B cell (primary cell): ENCODE measurements around the gene CLEC7A. TPM values are rescaled to one million over a fixed set of nuclear protein-coding genes. Genes with fewer than 3 reads are reported as not detected.

Source experiments
- ATAC-seq: fragments of 200-7000 bp; cut with Tn5 transposase; one replicate; pipeline ENCODE4 v1.10.0; 2021; ENCODE audit warnings: low read depth, mild to moderate bottlenecking, moderate number of reproducible peaks, moderate library complexity
- CTCF ChIA-PET: fragments of 350-600 bp; sonication (Branson Sonifier 250); formaldehyde crosslinking; loops from one replicate; lab custom pipeline; 2021; ENCODE audit warnings: antibody characterized with exemption, inconsistent platforms; lab: Charles Lee
- POLR2A ChIA-PET: fragments of 350-600 bp; sonication (Branson Sonifier 250); formaldehyde crosslinking; loops from one replicate; lab custom pipeline; 2021; ENCODE audit warnings: antibody characterized with exemption; lab: Charles Lee
- DNase-seq: peaks from one replicate; pipeline ENCODE4 v3.0.0; 2013
- H2AFZ ChIP-seq: 2 replicates; pipeline ENCODE4 v1.6.1; 2012; ENCODE audit warnings: mild to moderate bottlenecking, low read depth, low read length; ENCODE audit not compliant: insufficient read depth, poor library complexity, severe bottlenecking
- H3K27ac ChIP-seq, 2 donors: 1 replicate in 1 of 2; 2 replicates in 1 of 2; pipeline ENCODE4 v1.5.1; 2012 to 2013; ENCODE audit warnings: low read length in 2 of 2, mild to moderate bottlenecking in 2 of 2, moderate library complexity in 1 of 2
- H3K27me3 ChIP-seq, 4 experiments: fragments of 200-600 bp in 1 of 4; sonication (generic) in 1 of 4; replicated peaks in 1 of 4; 1 replicate in 2 of 4; 2 replicates in 2 of 4; pipeline versions ENCODE4 v1.6.1 to v1.7.0; 2013 to 2016; ENCODE audit warnings: low read length in 3 of 4, mild to moderate bottlenecking in 2 of 4, mixed read lengths in 1 of 4, moderate library complexity in 1 of 4; ENCODE audit not compliant: insufficient read depth in 4 of 4, control insufficient read depth in 3 of 4; ENCODE audit errors: control extremely low read depth in 1 of 4
- H3K36me3 ChIP-seq, 2 experiments: replicated peaks in 1 of 2; 1 replicate in 1 of 2; 2 replicates in 1 of 2; pipeline versions ENCODE4 v1.6.1 to v1.7.1; 2013; ENCODE audit warnings: low read length in 1 of 2; ENCODE audit not compliant: insufficient read depth in 2 of 2, control insufficient read depth in 1 of 2; ENCODE audit errors: control extremely low read depth in 1 of 2, extremely low read depth in 1 of 2
- H3K4me1 ChIP-seq, 2 donors: fragments of 200-600 bp in 1 of 2; sonication (generic) in 1 of 2; 1 replicate in 1 of 2; 2 replicates in 1 of 2; pipeline versions ENCODE4 v1.5.1 to v1.6.1; 2013 to 2017; ENCODE audit warnings: low read length in 2 of 2; ENCODE audit not compliant: control insufficient read depth in 2 of 2, insufficient read depth in 2 of 2
- H3K4me2 ChIP-seq: replicated peaks from 2 replicates; pipeline ENCODE3; 2012; ENCODE audit warnings: mild to moderate bottlenecking, low read depth, low read length; ENCODE audit not compliant: poor library complexity, severe bottlenecking
- H3K4me3 ChIP-seq, 5 experiments: fragments of 200-600 bp in 1 of 5; sonication (generic) in 1 of 5; 1 replicate in 3 of 5; 2 replicates in 2 of 5; pipeline versions ENCODE4 v1.5.1 to v1.7.0; 2011 to 2016; ENCODE audit warnings: low read length in 4 of 5, mild to moderate bottlenecking in 4 of 5, low read depth in 2 of 5, control low read depth in 1 of 5, moderate library complexity in 1 of 5; ENCODE audit not compliant: insufficient read depth in 1 of 5; ENCODE audit errors: control extremely low read depth in 1 of 5, extremely low read depth in 1 of 5
- H3K79me2 ChIP-seq: fragments of 200-600 bp; sonication (generic); one replicate; pipeline ENCODE4 v1.6.0; 2016; ENCODE audit warnings: low read length; ENCODE audit not compliant: control insufficient read depth, insufficient read depth
- H3K9ac ChIP-seq: fragments of 200-600 bp; sonication (generic); 2 replicates; pipeline ENCODE4 v1.6.1; 2017; ENCODE audit warnings: mild to moderate bottlenecking, low read length, moderate library complexity
- H3K9me3 ChIP-seq, 3 donors: one replicate each; pipeline versions ENCODE4 v1.6.1 to v1.7.1; 2013; ENCODE audit warnings: low read length in 2 of 3; ENCODE audit not compliant: control insufficient read depth in 2 of 3, insufficient read depth in 1 of 3; ENCODE audit errors: control extremely low read depth in 1 of 3
- H4K20me1 ChIP-seq: 2 replicates; pipeline ENCODE4 v1.6.0; 2012; ENCODE audit warnings: mild to moderate bottlenecking, low read length; ENCODE audit not compliant: insufficient read depth, control insufficient read depth, poor library complexity, severe bottlenecking
- H3K27ac Mint-ChIP-seq: one replicate; pipeline ENCODE4 v1.8.0; 2021; ENCODE audit warnings: mixed read lengths
- H3K27me3 Mint-ChIP-seq: one replicate; pipeline ENCODE4 v1.8.0; 2021; ENCODE audit warnings: mixed read lengths
- H3K4me1 Mint-ChIP-seq: one replicate; pipeline ENCODE4 v1.8.0; 2021; ENCODE audit warnings: mixed read lengths
- H3K4me3 Mint-ChIP-seq: one replicate; pipeline ENCODE4 v1.8.0; 2021; ENCODE audit warnings: mixed read lengths
- H3K9me3 Mint-ChIP-seq: one replicate; pipeline ENCODE4 v1.8.0; 2022; ENCODE audit warnings: mixed read lengths; ENCODE audit not compliant: insufficient read depth
- EZH2 ChIP-seq: IDR thresholded peaks from 2 replicates; pipeline ENCODE4 v1.6.1; 2012; ENCODE audit warnings: borderline replicate concordance, low read depth, mild to moderate bottlenecking, moderate library complexity, low read length; ENCODE audit not compliant: insufficient read depth, poor library complexity, severe bottlenecking
- WGBS: methylation state at CpG from one replicate; pipeline ENCODE4 v1.1.5; 2013; ENCODE audit warnings: missing lambda C conversion rate; ENCODE audit not compliant: insufficient coverage; 5-methylcytosine and 5-hydroxymethylcytosine counted together
- intact Hi-C: fragments of 100-400 bp; cut with micrococcal nuclease; formaldehyde crosslinking; loops from one replicate; pipeline ENCODE4 v1.10.0; 2022
- polyA plus RNA-seq: library from polyadenylated mRNA; depleted of rRNA; stranded (reverse); fragments of >200 nt; gene quantifications from 2 replicates; pipeline ENCODE4 v1.2.3, GENCODE V29; 2012
- total RNA-seq, 2 donors: library from RNA; stranded (reverse); fragments of 120-200 nt in 1 of 2; gene quantifications; 1 replicate in 1 of 2; 2 replicates in 1 of 2; pipeline versions ENCODE4 v1.2.3 to v1.2.4, GENCODE V29; 2013 to 2022
- TF ChIP-seq, protein P1 (sequence below): fragments of 200-600 bp; IDR thresholded peaks from one replicate; pipeline ENCODE4 v1.8.0; 2022; ENCODE audit warnings: antibody characterized with exemption, mild to moderate bottlenecking

Gene CLEC7A
- total and polyA plus RNA-seq, 2 donors (not counting 1 experiment from before 2014, with no cell fraction given), result 0.67 to 2.4 TPM

DNA sequence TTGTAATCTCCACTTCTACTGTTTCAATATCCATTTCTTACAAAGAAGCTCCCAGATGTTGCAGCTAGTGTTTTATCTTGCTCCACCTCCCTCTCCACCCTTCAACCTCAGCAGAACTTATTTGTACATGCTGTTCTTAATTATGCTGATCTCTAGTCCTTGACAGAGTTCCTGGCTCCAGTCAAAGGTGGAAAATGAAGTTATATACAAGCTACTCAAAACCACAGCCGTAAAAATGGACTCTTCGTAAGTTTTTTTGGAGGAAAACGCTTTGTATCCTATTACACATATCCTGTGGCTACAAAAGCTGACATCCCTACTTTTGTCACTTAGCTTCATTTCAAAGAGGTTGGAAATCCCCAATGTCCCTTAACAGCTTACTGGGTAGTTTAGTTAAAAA is 32.5 kb downstream of the CLEC7A start:
- TF ChIP-seq EZH2, result no peak
- TF ChIP-seq, protein P1, sequence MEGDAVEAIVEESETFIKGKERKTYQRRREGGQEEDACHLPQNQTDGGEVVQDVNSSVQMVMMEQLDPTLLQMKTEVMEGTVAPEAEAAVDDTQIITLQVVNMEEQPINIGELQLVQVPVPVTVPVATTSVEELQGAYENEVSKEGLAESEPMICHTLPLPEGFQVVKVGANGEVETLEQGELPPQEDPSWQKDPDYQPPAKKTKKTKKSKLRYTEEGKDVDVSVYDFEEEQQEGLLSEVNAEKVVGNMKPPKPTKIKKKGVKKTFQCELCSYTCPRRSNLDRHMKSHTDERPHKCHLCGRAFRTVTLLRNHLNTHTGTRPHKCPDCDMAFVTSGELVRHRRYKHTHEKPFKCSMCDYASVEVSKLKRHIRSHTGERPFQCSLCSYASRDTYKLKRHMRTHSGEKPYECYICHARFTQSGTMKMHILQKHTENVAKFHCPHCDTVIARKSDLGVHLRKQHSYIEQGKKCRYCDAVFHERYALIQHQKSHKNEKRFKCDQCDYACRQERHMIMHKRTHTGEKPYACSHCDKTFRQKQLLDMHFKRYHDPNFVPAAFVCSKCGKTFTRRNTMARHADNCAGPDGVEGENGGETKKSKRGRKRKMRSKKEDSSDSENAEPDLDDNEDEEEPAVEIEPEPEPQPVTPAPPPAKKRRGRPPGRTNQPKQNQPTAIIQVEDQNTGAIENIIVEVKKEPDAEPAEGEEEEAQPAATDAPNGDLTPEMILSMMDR, result no peak
- H3K9me3 ChIP-seq, result no peaks in the 10 kb centered on the region
- no peaks in the 10 kb centered on the region for H3K36me3 ChIP-seq
- intact Hi-C loops, result no loop called here
- no peak for ATAC-seq
- H2AFZ ChIP-seq, result no peak overlapping the region
- CTCF ChIA-PET, result no interaction called here
- POLR2A ChIA-PET, result no interaction called here
- no peaks in the 10 kb centered on the region for H3K4me1 ChIP-seq
- H3K27ac Mint-ChIP-seq, result no peak overlapping the region
- no peak for DNase-seq
- H3K4me3 Mint-ChIP-seq, result no peak overlapping the region
- no peaks in the 10 kb centered on the region for H3K79me2 ChIP-seq
- H4K20me1 ChIP-seq, result no peaks in the 10 kb centered on the region
- H3K9me3 Mint-ChIP-seq, result no peaks in the 10 kb centered on the region
- no peaks in the 10 kb centered on the region for H3K4me1 Mint-ChIP-seq
- no peak overlapping the region for H3K4me3 ChIP-seq
- no peak overlapping the region for H3K9ac ChIP-seq
- no peak overlapping the region for H3K4me2 ChIP-seq
- no peak overlapping the region for H3K27ac ChIP-seq
- WGBS, result no CpG with 5 or more reads among the region's 3 CpGs
- H3K27me3 Mint-ChIP-seq, result peaks cover 23% of the 10 kb centered on the region
- H3K27me3 ChIP-seq, result peaks cover 0 to 16% (median 0%) of the 10 kb centered on the region in 4 experiments

DNA sequence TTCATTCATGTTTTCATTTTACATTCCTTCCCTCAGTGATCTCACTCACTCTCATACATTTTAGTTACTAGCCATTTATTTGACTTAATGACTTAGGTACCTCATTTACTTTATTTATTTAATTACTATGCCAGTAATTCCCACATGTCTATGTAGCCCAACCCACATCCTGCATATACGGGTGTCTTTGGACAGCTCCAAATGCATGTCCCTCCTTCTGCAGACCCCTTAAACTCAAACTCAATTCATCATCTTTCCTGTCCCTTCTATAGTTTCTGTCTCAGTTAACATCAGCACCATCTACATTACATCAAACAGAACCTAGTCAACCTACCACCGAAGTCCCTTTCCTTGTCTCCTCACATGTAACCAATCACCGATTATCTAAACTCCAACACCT is 34.0 kb downstream of the CLEC7A start:
- Histone ChIP-seq H2AFZ (no peak overlapping the region), H3K4me3 (no peak overlapping the region), H3K27me3 (peaks cover 0 to 13% (median 0%) of the 10 kb centered on the region in 4 experiments), H3K36me3 (no peaks in the 10 kb centered on the region), H3K27ac (no peak overlapping the region), H3K9ac (no peak overlapping the region), H3K9me3 (no peaks in the 10 kb centered on the region), H3K4me2 (no peak overlapping the region), H3K4me1 (no peaks in the 10 kb centered on the region), H4K20me1 (no peaks in the 10 kb centered on the region), H3K79me2 (no peaks in the 10 kb centered on the region)
- no peaks in the 10 kb centered on the region for H3K4me1 Mint-ChIP-seq
- no peaks in the 10 kb centered on the region for H3K9me3 Mint-ChIP-seq
- no peak for TF ChIP-seq EZH2
- TF ChIP-seq, protein P1, result no peak
- H3K27ac Mint-ChIP-seq, result no peak overlapping the region
- ChIA-PET POLR2A (no interaction called here), CTCF (no interaction called here)
- intact Hi-C loops, result no loop called here
- DNase-seq, result no peak
- WGBS, result 87% methylated on average over 3 of the region's 3 CpGs
- H3K4me3 Mint-ChIP-seq, result no peak overlapping the region
- peaks cover 12% of the 10 kb centered on the region for H3K27me3 Mint-ChIP-seq
- ATAC-seq, result no peak
